ENCODE data around the gene PKLR. TPM values are rescaled to one million over a fixed set of nuclear protein-coding genes. Genes with fewer than 3 reads are reported as not detected.

Gene PKLR
- total and polyA plus RNA-seq, 2 donors (not counting 3 experiments of a cell fraction or from before 2014, with no cell fraction given), result not detected

- TF ChIP-seq POLR2A (IDR thresholded peaks at IDR 0.05; ENCODE audit: low read depth, low read length) (no peak), JUN (IDR thresholded peaks at IDR 0.05; ENCODE audit: borderline replicate concordance, insufficient read depth, insufficient read length, low read depth) (no peak), GATA2 (IDR thresholded peaks at IDR 0.05; ENCODE audit: insufficient read depth, insufficient read length, low read depth, low read length) (no peak), POLR2AphosphoS5 (IDR thresholded peaks at IDR 0.05; ENCODE audit: insufficient read depth, low read depth, low read length) (no peak), EZH2 (IDR thresholded peaks at IDR 0.05; ENCODE audit: borderline replicate concordance, low read depth, low read length, severe bottlenecking) (no peak), MYC (IDR thresholded peaks at IDR 0.05; ENCODE audit: low read depth, low read length) (no peak), FOS (IDR thresholded peaks at IDR 0.05; ENCODE audit: borderline replicate concordance, insufficient read depth, low read length) (no peak)
- TF ChIP-seq, protein P1, sequence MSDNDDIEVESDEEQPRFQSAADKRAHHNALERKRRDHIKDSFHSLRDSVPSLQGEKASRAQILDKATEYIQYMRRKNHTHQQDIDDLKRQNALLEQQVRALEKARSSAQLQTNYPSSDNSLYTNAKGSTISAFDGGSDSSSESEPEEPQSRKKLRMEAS (IDR thresholded peaks at IDR 0.05; ENCODE audit: insufficient read depth, insufficient read length), result no peak
- TF ChIP-seq, protein P2, sequence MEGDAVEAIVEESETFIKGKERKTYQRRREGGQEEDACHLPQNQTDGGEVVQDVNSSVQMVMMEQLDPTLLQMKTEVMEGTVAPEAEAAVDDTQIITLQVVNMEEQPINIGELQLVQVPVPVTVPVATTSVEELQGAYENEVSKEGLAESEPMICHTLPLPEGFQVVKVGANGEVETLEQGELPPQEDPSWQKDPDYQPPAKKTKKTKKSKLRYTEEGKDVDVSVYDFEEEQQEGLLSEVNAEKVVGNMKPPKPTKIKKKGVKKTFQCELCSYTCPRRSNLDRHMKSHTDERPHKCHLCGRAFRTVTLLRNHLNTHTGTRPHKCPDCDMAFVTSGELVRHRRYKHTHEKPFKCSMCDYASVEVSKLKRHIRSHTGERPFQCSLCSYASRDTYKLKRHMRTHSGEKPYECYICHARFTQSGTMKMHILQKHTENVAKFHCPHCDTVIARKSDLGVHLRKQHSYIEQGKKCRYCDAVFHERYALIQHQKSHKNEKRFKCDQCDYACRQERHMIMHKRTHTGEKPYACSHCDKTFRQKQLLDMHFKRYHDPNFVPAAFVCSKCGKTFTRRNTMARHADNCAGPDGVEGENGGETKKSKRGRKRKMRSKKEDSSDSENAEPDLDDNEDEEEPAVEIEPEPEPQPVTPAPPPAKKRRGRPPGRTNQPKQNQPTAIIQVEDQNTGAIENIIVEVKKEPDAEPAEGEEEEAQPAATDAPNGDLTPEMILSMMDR (IDR thresholded peaks at IDR 0.05; ENCODE audit: extremely low read depth in 1 of 2, insufficient read depth in 1 of 2, low read depth in 1 of 2, low read length in 2 of 2), result no peak
- no peaks in the 10 kb centered on the region for H4K20me1 ChIP-seq (replicated peaks; ENCODE audit: control insufficient read depth, extremely low read depth, insufficient read depth, low read length)
- intact Hi-C loops (cut with micrococcal nuclease) (no loop called here), dilution Hi-C loops (cut with MboI; ENCODE audit: extremely low pct_ligation_motif_present, low sequenced_read_pairs) (no loop called here)
- ChIA-PET CTCF (no interaction called here), POLR2A (no interaction called here)
- no peak overlapping the region for H3K9ac ChIP-seq (replicated peaks; ENCODE audit: extremely low read depth, insufficient read depth, low read length)
- no peaks in the 10 kb centered on the region for H3K36me3 ChIP-seq (ENCODE audit: control insufficient read depth in 2 of 2, extremely low read depth in 1 of 2, insufficient read depth in 2 of 2, low read length in 2 of 2)
- no peak overlapping the region for H2AFZ ChIP-seq (ENCODE audit: low read depth, low read length)
- DNase-seq (ENCODE audit: low read depth, low spot score), result no peak
- no TSS peak for BruUV-seq (replicated peaks)
- H3K9me3 ChIP-seq (replicated peaks; ENCODE audit: control insufficient read depth, insufficient read depth, low read length), result no peaks in the 10 kb centered on the region
- H3K9me1 ChIP-seq (replicated peaks; ENCODE audit: control insufficient read depth, extremely low read depth, insufficient read depth, low read length), result no peaks in the 10 kb centered on the region
- H3K4me3 ChIP-seq (replicated peaks in 1 of 3; ENCODE audit: insufficient read depth in 1 of 3, low read depth in 1 of 3, low read length in 3 of 3), result no peak overlapping the region
- no peaks in the 10 kb centered on the region for H3K4me1 ChIP-seq (ENCODE audit: control insufficient read depth, extremely low read depth, insufficient read depth, low read length)
- FAIRE-seq, result no peak
- H3K27ac ChIP-seq (ENCODE audit: insufficient read depth, low read depth, low read length), result no peak overlapping the region
- H3K79me2 ChIP-seq (ENCODE audit: control insufficient read depth, insufficient read depth, low read length), result no peaks in the 10 kb centered on the region
- no peak overlapping the region for H3K4me2 ChIP-seq (ENCODE audit: insufficient read depth, low read length)
- H3K27me3 ChIP-seq (ENCODE audit: control insufficient read depth in 2 of 2, insufficient read depth in 2 of 2, low read length in 2 of 2), result peaks cover 36 to 40% of the 10 kb centered on the region in 2 experiments
Observed at GRCh38 chr1:155297384-155297783, 3.9 kb downstream of the PKLR start.
